ENCODE measurements around the gene PACS2.

The PACS2 gene

DNA sequence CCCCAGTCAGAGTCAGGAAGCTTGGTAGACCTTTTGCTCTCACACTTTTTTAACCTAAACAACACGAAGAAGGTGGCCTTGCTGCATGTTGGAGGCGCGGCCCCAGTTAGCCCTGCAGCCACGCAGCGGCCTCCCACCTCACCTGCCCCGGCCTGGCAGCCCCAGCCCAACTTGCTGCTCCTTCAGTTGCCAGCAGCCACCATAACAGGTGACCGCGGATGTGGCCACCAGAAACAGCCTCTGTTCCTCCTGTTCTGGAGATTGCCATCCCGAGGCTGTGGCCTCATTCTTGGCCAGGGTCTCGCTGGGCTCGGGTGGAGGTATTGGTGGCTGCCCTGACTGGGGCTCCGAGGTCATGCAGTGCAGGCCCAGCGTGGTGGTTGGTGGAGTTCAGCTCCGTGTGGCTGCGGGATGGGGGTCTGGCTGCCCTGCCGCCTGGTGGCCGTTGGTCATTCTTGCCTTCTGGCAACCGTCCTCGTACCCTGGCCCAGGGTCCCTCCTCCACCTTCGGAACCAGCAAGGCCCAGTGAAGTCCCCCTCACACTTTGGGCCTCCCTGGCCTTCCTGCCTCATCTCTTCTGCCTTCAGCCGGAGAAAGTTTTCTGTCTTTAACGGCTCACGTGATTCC, 63.1 kb downstream of the PACS2 start:
- no peak for DNase-seq

DNA sequence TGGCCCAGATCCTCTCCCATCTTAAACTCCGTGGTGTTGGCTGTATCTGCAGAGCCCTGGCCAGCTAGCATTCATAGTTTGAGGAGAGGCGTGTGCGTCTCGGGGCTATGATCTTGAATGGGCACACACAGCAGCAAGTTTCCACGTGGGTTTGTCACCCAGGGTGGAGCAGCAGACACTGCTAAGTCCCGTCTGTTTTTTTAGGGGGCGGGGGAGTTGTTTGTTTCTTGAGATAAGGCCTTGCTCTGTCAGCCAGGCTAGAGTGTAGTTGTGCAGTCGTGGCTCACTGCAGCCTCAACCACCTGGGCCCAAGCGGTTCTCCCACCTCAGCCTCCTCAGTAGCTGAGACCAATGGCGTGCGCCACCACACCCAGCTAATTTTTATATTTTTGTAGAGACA, 63.7 kb downstream of the PACS2 start:
- no peak for DNase-seq

DNA sequence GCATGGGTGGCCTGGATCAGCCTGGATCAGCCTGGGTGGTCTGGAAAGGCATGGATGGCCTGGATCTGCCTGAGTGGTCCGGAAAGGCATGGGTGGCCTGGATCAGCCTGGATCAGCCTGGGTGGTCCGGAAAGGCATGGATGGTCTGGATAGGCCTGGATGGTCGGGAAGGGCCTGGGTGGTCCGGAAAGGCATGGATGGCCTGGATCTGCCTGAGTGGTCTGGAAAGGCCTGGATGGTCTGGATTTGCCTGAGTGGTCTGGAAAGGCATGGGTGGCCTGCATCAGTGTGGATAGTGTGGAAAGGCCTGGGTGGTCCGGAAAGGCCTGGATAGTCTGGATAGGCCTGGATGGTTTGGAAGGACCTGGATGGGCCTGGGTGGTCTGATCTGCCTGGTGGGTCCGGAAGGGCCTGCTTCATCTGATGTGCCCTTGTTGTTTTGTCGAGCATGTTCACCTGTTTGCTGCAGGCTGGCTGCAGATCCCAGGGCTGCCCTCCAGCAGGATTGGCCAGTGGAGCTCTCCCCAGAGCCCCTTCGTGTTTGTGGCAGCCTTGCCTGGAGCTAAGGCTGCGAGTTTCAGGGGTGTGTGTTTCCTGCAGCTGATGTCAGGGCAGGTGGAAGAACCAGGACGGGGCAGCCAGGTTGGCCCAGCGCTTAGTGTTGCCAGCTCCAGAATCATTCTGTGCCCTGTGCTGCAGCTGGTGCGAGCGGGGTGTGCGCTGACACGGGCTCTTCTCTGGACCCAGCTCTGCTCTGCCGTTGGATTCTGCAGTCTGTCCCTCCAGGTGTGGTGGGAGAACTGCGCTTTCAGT, 64.5 kb downstream of the PACS2 start:
- no peak for DNase-seq

DNA sequence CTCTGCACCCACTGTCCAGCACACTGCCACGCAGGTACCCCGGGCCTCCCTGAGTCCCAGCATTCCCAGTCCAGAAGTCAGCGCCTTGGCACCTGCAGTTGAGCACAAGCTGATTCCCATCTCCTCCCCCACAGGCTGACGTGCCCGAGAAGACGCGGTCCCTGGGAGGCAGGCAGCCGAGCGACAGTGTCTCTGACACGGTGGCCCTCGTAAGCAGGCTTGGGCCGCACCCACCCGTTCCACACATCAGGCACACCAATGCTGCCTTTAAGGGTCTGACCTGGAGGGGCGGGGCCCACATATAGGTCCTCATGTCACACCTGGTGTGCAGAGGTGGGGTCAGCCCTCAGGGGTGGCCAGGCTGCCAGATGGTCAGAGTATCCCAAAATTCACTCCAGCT, 65.4 kb downstream of the PACS2 start:
- no peak for DNase-seq

DNA sequence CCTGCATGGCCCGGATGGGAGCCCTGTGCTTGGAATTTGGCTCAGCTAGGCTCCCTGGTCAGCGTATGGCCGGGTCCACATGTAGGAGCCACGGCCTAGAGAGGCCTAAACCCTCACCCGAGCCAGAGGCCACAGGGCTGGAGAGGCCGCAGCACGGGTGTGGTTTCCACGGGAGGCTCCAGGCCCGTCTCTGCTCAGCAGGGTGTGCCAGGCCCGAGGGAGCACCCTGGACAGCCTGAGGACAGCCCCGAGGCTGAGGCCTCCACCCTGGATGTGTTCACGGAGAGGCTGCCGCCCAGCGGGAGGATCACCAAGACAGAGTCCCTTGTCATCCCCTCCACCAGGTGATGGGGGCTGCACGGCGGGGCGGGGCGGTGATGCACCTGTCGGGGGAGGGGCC, 66.2 kb downstream of the PACS2 start:
- no peak for DNase-seq

DNA sequence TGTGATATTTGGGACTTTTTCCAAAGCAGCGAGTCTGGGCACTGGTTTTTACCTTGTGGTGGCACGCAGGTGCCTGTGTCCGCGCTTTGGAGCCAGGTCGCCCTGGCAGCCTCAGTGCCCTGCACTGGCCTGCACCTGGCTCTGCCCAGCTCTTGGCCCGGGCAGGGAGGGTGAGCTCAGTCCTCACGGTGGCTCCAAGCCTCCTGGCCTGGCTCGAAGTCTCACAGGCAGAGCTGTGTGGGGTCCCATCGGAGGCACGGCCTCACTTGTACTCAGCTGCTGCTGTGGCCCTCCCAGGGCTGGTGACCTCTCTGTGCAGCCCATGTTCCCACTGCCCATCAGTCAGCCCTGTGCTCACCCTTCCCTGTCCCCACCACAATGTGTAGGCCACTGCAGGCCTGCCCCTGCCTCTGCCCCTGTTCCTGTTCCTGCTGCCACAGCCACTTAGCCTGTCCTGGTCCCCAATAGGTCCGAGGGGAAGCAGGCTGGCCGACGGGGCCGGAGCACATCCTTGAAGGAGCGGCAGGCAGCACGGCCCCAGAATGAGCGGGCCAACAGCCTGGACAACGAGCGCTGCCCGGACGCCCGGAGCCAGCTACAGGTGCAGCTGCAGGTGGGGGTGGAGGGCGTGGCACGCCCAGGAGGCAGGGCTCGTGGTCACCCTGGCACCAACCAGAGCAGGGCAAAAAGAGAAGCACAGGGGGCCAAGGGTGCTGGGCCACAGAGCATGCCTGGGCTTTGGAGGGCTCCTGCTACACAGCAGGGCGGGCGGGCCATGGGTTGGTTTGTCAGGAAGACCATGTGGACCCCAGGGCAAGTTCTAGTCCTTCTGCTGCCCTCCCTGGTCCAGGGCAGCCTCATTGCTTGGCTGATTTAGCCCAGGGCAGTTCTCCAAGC, 67.1 kb downstream of the PACS2 start:
- DNase-seq, result no peak

DNA sequence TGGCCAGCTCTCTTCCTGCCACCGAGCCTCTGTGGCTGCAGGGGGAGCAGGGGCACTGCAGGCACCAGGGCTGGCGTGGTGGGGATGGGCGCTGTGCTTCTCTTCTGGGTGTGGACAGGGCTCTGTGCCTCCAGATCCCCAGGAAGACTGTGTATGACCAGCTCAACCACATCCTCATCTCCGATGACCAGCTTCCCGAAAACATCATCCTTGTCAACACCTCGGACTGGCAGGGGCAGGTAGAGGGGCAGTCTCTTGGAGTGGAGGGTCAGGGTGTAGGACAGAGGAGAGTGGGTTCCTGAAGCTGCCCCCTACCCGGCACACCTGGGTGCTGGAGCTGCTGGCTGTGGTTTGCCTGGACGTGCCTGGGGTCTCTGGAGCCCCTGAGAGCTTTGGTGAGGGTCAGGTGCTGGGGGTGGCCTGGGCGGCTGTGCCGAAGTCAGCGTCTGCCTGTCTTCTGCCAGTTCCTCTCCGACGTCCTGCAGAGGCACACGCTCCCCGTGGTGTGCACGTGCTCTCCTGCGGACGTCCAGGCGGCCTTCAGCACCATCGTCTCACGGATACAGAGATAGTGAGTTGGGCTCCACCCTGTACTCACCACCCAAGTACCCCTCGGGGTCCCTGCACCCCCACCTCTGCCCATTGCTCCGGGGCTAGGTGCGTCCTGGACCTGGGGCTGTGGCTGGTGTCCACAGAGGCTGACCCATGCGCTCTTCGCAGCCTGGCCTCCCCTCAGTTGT, 68.0 kb downstream of the PACS2 start:
- no peak for DNase-seq

DNA sequence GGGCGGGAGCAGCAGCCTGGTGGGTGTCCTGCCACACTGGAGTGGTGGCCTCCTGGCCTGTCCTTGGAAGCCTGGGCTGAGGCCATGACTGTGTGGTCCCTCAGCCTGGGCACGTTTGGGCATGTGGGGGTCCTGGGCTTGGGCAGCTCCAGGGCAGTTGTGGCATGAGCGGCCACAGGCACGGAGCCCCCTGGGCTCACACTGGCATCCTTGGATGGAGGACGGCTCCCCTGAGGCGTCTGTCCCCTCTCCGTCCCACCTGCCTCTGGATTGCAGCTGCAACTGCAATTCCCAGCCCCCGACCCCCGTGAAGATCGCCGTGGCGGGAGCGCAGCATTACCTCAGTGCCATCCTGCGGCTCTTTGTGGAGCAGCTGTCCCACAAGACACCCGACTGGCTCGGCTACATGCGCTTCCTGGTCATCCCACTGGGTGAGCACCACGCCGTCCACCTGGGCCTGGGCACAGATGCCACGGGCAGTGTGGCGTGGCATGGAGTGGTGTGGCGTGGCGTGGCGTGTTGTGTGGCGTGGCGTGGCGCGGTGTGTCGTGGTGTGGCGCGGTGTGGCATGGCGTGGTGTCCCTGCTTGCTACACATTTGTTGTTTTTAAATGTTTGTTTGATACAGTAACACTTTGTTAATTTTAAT, 68.7 kb downstream of the PACS2 start:
- DNase-seq, result no peak

DNA sequence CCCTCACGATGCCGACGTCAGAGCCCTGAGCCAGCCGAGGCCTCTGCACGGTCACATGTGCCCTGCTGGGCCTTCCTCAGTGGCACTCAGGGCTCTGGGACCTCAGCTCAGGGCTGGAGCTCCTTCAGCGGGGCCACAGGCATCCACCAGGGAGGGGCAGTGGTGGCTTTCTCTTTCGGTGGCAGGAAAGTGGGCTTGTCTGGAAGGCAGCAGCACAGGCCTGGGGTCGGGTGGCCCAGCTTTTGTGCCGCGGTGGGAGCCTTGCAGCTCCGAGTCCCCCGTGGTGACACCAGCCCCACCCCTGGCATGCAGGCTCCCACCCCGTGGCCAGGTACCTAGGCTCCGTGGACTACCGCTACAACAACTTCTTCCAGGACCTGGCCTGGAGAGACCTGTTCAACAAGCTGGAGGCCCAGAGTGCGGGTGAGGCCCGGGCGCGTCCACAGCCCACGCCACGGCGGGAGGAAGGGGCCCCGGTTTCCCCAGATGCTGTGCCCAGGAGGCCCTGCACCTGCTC, 69.6 kb downstream of the PACS2 start:
- DNase-seq, result no peak

DNA sequence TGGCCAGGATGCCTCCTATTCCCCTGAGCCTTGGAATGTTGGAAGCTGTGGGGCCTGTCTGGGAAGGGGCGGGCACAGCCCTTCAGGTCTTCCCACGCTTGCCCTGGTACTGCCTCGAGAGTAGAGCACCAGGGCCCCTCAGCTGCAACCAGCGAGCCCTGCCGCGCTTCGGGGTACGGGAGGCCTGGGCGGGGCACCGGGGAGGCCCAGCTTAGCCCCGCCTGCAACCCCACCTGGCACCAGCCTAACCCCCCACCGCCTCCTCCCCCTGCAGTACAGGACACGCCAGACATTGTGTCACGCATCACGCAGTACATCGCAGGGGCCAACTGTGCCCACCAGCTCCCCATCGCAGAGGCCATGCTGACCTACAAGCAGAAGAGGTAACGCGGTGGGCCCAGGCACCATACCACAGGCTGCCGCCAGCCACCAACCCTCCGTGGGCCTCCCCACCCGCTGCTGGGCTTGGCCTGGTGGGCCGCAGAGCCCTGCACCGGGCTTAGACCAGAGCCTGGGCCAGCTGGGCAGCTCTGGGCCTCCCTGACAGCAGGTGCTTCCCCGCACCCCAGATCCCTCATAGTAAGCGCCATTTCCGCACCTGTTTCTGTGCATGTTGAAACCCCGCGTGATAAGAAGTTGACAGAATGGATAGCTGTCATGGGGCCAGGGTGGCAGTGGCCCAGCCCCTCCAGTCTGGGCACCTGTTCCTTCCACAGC, 70.2 kb downstream of the PACS2 start:
- no peak for DNase-seq

DNA sequence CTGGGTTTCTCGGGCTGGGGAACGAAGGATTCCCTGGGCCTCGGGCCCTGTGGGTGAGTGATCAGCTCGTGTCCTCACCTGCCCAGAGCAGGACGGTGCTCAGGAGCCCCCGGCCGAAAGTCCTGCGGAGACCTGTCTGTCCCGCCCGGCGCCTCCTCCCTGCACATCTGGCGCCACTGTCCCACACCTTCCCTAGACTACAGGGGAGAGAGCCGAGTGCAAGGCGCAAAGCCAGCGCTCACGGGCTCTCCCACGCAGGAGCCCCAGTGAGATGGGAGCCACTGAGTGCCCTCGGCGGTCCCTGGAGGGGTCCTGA, 70.7 kb downstream of the PACS2 start:
- DNase-seq, result no peak

DNA sequence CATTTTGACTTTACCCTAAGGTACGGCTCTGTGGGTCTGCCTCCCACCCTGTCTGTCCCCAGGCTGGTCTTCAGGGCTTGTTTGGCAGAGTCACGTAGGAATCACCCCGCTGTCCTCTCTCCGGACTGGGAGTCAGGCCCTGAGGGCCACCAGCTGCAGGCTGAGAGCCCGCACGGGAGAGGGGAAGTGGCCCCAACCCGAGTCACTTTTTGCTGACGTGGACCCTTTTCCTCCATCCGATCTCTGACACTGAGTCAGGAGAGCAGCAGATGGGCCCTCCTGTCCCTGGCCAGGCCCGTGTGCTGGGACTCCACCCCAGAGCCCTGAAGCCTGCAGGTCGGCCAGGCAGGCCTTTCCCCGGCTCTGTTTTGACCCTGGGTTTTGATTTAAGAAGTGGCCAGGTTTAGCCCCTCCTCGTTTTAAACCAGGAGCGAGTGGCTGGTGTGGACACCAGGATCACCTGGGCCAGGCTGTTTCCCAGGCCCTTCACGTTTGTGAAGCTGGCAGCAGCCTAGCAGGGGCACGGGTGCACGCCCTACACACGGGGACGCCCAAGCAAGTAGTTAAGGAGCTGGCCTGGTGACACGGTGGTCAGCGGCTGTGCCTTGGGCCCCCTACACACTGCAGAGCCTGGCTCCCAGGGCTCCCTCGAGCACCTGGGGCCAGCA, 71.3 kb downstream of the PACS2 start:
- no peak for DNase-seq

DNA sequence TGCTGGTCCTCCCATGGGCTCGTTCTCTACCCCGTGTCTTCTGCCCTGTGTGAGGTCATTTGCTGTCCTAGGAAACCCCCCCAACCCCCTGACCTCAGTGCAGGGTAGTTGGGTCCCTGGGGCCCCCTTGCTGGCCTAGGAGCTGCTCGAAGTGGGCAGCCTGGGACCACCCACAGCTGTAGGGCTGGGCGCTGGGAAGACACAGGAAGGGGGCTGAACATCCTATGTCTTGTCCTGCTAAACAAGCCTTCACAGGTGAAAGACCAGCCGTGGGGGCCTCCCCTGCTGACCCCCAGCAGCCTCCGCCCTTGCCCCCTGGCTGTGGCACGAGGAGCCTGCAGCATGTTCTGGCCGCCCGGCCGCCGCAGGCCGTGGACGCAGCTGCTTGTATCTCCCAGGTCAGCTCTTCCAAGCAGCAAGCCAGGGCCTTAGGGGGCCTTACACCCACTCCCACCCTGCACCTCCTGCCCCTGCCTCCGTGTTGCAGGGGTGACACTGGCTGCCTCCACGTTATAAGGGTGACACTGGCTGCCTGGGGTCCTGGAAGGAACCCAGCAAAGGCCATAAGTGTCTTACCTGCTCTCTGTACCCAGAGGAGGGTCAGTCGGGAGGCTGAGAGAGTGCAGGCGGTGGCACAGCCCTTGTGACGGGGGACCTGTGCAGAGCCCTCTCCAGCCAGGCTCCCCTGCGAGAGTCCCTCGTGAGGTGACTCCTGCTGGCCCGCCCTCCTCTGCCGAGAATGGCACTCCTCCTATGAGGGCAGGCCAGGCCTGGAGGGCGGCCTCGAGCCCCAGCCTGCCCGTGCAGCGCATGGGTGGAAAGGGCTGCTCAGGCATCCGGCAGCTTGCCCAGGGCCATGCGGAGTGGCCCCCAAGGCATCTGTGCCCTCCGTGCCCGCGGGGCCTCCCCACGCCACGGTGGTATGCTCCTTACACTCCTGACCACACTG, 72.3 kb downstream of the PACS2 start:
- DNase-seq, result no peak

DNA sequence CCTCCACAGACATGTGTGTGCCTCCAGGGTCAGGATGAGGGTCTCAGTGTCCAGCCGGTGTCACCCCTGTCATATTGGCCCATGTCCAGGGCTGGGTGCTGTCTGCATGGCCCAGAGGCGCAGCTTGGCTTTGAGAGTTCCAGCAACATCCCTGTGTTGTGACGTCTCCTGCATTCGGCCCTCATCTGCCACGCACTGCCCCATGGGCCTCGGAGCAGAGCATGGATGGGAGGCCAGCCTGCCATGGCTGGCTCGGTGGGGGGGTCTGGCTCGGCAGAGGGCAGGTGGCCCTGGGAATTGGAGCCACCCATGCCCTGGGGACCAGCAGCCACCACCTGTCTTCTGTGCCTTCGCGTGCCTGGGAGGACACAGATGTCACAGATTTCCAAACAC, 73.0 kb downstream of the PACS2 start:
- DNase-seq, result no peak

DNA sequence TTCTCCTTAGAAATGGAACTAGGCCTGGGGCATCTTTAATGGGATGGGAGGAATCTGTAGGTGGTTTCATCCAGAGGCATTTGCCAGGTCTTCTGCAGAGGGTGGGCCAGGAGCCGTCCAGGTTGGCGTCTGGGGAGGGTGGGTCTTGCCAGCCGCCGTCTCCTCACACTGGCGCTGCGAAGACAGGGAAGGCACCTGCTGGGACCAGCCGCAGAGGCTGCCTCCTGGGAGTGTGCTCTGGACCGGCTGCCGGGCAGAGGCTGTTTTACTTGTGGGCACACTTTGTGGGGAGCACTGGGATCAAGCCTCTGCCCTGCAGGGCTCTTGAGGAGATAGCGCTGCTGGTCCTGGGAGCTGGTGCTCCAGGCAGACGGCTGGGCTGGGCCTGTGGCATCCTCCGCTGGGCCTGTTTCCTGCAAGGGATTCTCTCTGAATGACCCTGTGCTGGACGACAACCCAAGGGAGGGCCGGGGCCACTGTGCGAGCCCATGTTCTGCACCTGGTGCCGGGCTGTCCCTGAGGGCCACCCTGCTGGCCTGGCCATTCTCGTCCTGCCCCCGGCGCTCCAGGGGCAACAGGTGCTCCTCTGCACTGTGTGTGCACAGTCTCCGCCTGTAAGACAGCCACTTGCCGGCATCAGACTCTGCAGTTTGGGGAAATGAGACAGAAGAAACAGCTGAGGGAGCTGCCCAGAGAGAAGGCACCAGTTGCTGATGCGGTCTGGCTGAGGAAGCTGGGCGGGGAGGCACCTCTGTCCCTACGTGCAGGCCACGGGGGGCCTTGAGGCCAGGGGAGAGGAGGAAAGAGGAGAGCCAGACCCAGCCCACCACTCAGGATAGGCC, 73.8 kb downstream of the PACS2 start:
- no peak for DNase-seq

DNA sequence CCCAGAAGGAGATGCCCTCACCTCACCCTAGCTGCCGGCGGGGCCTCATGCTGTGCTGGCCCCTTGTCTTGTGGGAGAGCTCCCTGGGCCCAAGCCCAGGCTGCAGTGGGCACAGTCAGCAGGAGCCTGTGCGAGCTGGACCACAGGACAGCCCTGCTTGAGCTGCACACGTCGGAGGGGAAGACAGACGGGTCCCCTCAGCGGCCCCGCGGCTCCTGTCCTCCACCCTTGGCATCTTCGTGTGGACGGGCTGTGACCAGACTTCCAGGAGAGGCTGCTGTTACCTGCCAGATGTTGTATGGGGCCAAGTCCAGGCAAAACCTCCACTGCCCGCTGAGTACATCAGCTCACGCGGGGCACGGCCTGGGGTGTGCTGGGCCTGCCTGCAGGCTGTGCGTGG, 74.4 kb downstream of the PACS2 start:
- no peak for DNase-seq

DNA sequence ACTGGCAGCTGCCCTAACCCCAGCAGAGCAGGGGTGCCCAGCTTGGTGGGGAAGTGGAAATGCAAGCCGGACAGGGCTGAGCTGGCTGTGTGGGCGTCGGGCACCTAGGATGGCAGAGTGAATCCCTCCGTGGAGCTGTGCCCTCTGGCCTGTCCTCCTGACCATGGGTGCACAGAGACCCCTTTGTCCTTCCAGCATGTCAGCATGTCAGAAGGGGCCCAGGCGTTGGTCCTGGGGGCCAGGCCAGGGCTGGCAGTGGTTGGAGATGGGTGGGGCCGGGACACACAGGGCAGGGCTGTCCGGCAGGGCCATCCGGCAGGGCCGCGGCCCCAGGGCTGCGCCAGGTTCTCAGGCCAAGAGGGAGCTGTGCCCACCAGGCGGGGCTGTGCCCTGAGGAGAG, 75.0 kb downstream of the PACS2 start:
- DNase-seq, result no peak

DNA sequence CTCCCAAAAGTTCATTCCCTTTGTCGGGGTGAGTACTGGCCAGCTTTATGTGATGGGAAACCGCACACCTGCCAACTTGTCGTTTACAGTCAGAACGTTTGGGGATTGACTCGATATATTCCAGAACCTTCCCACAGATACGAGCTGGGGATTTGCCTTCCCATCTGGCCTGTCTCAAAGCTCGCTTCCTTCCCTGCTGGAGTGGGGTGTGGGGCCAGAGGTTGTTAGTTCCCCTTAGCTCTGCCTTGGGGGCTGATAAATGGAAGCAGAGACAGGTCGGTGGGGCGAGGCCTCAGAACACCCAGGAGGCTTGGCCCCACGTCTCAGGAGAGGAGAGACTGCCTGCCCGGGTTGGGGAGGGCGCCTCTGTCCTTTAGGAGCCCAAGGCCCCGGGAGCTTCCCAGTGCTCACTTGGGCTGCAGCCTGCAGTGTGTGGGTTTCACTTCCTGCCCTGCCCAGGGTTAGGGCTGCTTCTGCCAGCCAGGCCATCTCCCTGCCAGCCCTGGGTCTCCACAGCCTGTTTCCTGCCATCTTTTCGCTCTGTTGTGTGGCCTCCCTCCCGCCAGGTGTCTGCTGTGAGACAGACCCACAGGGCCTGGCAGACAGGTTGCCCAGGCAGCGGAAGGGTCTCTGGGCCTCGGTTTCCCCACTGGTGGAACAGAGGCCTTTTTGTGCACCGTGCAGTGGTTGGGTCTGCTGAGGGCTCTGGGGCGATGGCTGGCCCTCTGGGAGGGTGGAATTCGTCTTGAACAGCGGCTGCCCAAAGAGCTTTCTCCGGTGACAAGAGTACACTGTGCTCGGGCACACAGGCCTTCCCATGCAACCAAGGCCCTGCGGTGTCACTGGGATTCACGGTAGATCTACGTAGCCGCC, 75.7 kb downstream of the PACS2 start:
- no peak for DNase-seq
